GM12878 (cell line): ENCODE measurements around the gene FCGBP. TPM values are rescaled to one million over a fixed set of nuclear protein-coding genes. Genes with fewer than 3 reads are reported as not detected.

Experiments used
- ATAC-seq: fragments of 200-7000 bp; cut with Tn5 transposase; 3 replicates; pipeline ENCODE4 v1.9.1; 2020; ENCODE audit warnings: mild to moderate bottlenecking, moderate library complexity
- BruUV-seq: library from RNA; stranded (reverse); fragments of 400-500 nt; replicated peaks from 2 replicates; lab custom pipeline; 2021; lab: Mats Ljungman, UMichigan
- CTCF ChIA-PET: fragments of 300-600 bp; sonication (Branson Sonifier 250); formaldehyde crosslinking; extraction: SDS; loops from one replicate; lab custom pipeline; 2021; ENCODE audit warnings: inconsistent platforms; lab: Yijun Ruan, JAX
- POLR2A ChIA-PET: fragments of 350-600 bp; formaldehyde crosslinking; extraction: SDS; loops from one replicate; lab custom pipeline; 2021; ENCODE audit warnings: inconsistent platforms; lab: Charles Lee
- RAD21 ChIA-PET: fragments of 300-600 bp; sonication (Branson Sonifier 250); formaldehyde crosslinking; loops from one replicate; lab custom pipeline; 2023; ENCODE audit warnings: antibody characterized with exemption; ENCODE audit not compliant: unreplicated experiment; lab: Charles Lee
- SMC1A ChIA-PET: fragments of 300-600 bp; sonication (Branson Sonifier 250); formaldehyde crosslinking; loops from one replicate; lab custom pipeline; 2023; ENCODE audit not compliant: unreplicated experiment, uncharacterized antibody; lab: Charles Lee
- DNase-seq: peaks from one replicate; pipeline ENCODE4 v3.0.0-alpha.2; 2011; ENCODE audit warnings: low read depth, low spot score
- FAIRE-seq: peaks from 3 replicates; lab custom pipeline; 2011; peaks lifted over from hg19 to GRCh38; lab: Jason Lieb, UNC
- H2AFZ ChIP-seq: 2 replicates; pipeline ENCODE4 v1.6.0; 2011; ENCODE audit warnings: low read depth, low read length, control low read depth; ENCODE audit not compliant: control insufficient read depth
- H3K27ac ChIP-seq: 2 replicates; pipeline ENCODE4 v1.5.1; 2011; ENCODE audit warnings: control low read depth; ENCODE audit not compliant: control insufficient read depth, insufficient read depth
- H3K27me3 ChIP-seq, 2 experiments: replicated peaks in 1 of 2; 2 replicates each; pipeline versions ENCODE4 v1.6.0 to v1.6.1; 2011; ENCODE audit warnings: low read length in 1 of 2; ENCODE audit not compliant: control insufficient read depth in 2 of 2, insufficient read depth in 2 of 2
- H3K36me3 ChIP-seq, 2 experiments: 2 replicates each; pipeline ENCODE4 v1.5.1; 2011; ENCODE audit warnings: low read length in 1 of 2; ENCODE audit not compliant: control insufficient read depth in 2 of 2, insufficient read depth in 2 of 2
- H3K4me1 ChIP-seq: 2 replicates; pipeline ENCODE4 v1.6.1; 2011; ENCODE audit warnings: mild to moderate bottlenecking, low read length, moderate library complexity, mixed read lengths; ENCODE audit not compliant: control insufficient read depth, insufficient read depth
- H3K4me2 ChIP-seq: 2 replicates; pipeline ENCODE4 v1.6.0; 2011; ENCODE audit warnings: control low read depth; ENCODE audit not compliant: control insufficient read depth, insufficient read depth
- H3K4me3 ChIP-seq: fragments of 200-600 bp; sonication (generic); 2 replicates; pipeline ENCODE4 v1.5.1; 2016
- H3K79me2 ChIP-seq: 2 replicates; pipeline ENCODE4 v1.6.0; 2011; ENCODE audit warnings: low read length; ENCODE audit not compliant: control insufficient read depth, insufficient read depth
- H3K9ac ChIP-seq: 2 replicates; pipeline ENCODE4 v1.8.0; 2011; ENCODE audit warnings: low read length, control low read depth, mixed read lengths; ENCODE audit not compliant: control insufficient read depth, insufficient read depth
- H3K9me3 ChIP-seq: replicated peaks from 3 replicates; pipeline ENCODE4 v1.5.1; 2011; ENCODE audit warnings: mild to moderate bottlenecking, low read length; ENCODE audit not compliant: control insufficient read depth, insufficient read depth
- H4K20me1 ChIP-seq: 2 replicates; pipeline ENCODE4 v1.6.0; 2011; ENCODE audit not compliant: control insufficient read depth, insufficient read depth
- NBN ChIP-seq: fragments of 450-650 bp; IDR thresholded peaks from 2 replicates; pipeline ENCODE4 v1.6.1; 2016
- SUPT20H ChIP-seq: IDR thresholded peaks from 2 replicates; pipeline ENCODE4 v1.6.1; 2011; ENCODE audit warnings: low read depth, mild to moderate bottlenecking, low read length, moderate library complexity, borderline replicate concordance; ENCODE audit not compliant: control insufficient read depth
- WGBS: methylation state at CpG from one replicate; pipeline ENCODE4 v1.1.6; 2016; ENCODE audit warnings: low lambda C conversion rate; ENCODE audit not compliant: insufficient replicate concordance, insufficient coverage; ENCODE audit errors: missing lambda C conversion rate; 5-methylcytosine and 5-hydroxymethylcytosine counted together
- in situ Hi-C: fragments of 300-500 bp; cut with MboI; formaldehyde crosslinking; loops from 9 replicates; pipeline ENCODE4 v1.14.3; 2018; ENCODE audit warnings: mixed read lengths
- intact Hi-C: fragments of 100-400 bp; cut with micrococcal nuclease; formaldehyde crosslinking; loops from one replicate; pipeline ENCODE4 v1.14.2; 2022; ENCODE audit not compliant: unreplicated experiment
- polyA plus RNA-seq, 11 experiments: library from polyadenylated mRNA; depleted of rRNA in 4 of 11; unstranded in 6 of 11; stranded (reverse) in 5 of 11; fragments of >200 nt; fragmentation: Nextera tagmentation in 4 of 11; fragmentation: Illumina TruSeq in 1 of 11; extraction: Ambion mirVana in 4 of 11; extraction: Trizol in 1 of 11; gene quantifications; 1 replicate in 1 of 11; 2 replicates in 10 of 11; pipeline versions ENCODE4 v1.2.1 to v1.2.3, GENCODE V29; 2011 to 2016; ENCODE audit warnings: inconsistent platforms in 2 of 11, missing spikeins in 2 of 11, low read depth in 1 of 11
- total RNA-seq, 4 experiments: library from RNA; depleted of rRNA in 3 of 4; stranded (reverse); fragments of >200 nt in 3 of 4; fragmentation: Illumina TruSeq in 1 of 4; extraction: Trizol in 1 of 4; gene quantifications; 2 replicates each; pipeline versions ENCODE4 v1.2.1 to v1.2.3, GENCODE V29; 2013 to 2021
- TF ChIP-seq, protein P1 (sequence below): fragments of 450-650 bp; IDR thresholded peaks from 2 replicates; pipeline ENCODE4 v1.6.1; 2016; ENCODE audit warnings: mild to moderate bottlenecking, moderate library complexity, borderline replicate concordance

The FCGBP gene
- total and polyA plus RNA-seq, 10 of the 15 experiments (the other 5 are each of a cell fraction or from before 2014, with no cell fraction given) = 0.02 to 3.2 (median 0.37) TPM; not detected in 2

DNA sequence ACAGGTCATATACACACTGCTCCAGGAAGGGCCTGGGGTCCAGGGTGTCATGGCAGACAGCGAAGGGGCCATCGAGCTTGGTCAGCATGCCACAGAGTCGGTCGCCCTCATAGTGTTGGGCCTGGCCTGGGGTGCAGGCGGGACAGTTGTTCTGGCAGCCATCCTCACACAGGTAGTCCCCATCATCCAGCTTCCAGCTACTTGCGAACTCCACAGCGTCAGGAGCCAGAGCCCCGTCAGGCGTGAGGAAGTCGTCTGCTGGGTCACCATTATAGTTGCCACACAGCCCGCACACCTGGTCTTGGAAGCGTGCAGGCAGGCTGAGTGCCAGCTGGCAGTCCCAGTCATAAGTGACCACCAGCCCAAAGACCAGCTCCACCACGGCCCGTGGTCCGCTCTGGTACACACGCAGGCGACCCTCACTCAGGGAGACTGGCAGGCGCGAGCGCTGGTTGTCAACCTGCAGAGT is 16.2 kb downstream of the FCGBP start (continued):
- TF ChIP-seq, protein P1, sequence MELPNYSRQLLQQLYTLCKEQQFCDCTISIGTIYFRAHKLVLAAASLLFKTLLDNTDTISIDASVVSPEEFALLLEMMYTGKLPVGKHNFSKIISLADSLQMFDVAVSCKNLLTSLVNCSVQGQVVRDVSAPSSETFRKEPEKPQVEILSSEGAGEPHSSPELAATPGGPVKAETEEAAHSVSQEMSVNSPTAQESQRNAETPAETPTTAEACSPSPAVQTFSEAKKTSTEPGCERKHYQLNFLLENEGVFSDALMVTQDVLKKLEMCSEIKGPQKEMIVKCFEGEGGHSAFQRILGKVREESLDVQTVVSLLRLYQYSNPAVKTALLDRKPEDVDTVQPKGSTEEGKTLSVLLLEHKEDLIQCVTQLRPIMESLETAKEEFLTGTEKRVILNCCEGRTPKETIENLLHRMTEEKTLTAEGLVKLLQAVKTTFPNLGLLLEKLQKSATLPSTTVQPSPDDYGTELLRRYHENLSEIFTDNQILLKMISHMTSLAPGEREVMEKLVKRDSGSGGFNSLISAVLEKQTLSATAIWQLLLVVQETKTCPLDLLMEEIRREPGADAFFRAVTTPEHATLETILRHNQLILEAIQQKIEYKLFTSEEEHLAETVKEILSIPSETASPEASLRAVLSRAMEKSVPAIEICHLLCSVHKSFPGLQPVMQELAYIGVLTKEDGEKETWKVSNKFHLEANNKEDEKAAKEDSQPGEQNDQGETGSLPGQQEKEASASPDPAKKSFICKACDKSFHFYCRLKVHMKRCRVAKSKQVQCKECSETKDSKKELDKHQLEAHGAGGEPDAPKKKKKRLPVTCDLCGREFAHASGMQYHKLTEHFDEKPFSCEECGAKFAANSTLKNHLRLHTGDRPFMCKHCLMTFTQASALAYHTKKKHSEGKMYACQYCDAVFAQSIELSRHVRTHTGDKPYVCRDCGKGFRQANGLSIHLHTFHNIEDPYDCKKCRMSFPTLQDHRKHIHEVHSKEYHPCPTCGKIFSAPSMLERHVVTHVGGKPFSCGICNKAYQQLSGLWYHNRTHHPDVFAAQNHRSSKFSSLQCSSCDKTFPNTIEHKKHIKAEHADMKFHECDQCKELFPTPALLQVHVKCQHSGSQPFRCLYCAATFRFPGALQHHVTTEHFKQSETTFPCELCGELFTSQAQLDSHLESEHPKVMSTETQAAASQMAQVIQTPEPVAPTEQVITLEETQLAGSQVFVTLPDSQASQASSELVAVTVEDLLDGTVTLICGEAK = no peak

DNA sequence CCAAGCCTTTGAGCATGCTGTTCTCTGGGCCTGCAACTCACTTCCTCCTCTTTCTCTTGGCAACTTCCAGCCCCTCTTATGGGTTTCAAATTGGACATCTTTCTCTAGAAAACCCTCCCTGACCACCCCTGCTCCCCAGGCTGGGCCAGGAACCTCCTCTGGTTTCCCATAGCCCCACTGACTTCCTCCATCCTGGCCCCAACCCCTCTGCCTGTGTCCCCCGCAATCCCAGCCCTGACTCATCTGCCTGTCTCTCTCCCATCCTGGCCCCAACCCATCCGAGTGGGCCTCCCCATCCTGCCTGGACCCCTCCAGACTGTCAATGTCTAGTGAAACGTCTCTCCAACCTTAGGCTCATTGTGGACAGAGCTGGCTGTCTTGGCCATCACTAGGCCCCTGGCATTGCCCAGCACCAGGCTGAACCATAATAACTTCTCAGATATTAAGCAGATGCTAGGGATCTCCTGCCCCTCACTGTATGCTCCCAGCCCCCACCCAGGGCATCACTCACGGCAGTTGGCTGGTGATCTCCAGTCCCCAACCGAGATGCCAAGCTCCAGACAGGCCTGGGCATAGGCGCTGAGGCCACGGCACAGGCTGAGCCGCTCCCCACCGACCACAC is 16.8 kb downstream of the FCGBP start:
- no peak overlapping the region for H3K4me3 ChIP-seq
- CTCF ChIA-PET = no interaction called here
- no TSS peak for BruUV-seq
- TF ChIP-seq NBN (no peak), SUPT20H (no peak)
- no peaks in the 10 kb centered on the region for H3K4me1 ChIP-seq
- no peak overlapping the region for H2AFZ ChIP-seq
- SMC1A ChIA-PET = no interaction called here
- RAD21 ChIA-PET = no interaction called here
- no peaks in the 10 kb centered on the region for H4K20me1 ChIP-seq
- no peaks in the 10 kb centered on the region for H3K27me3 ChIP-seq
- no peaks in the 10 kb centered on the region; the same call in 2 of the 3 replicates for H3K9me3 ChIP-seq
- no peak overlapping the region for H3K9ac ChIP-seq
- POLR2A ChIA-PET = no interaction called here
- in situ Hi-C loops (no loop called here), intact Hi-C loops (no loop called here)
- WGBS = 44% methylated on average over 9 of the region's 9 CpGs
- FAIRE-seq = no peak
- no peak for DNase-seq
- H3K27ac ChIP-seq = no peak overlapping the region
- no peaks in the 10 kb centered on the region for H3K79me2 ChIP-seq
- no peaks in the 10 kb centered on the region for H3K36me3 ChIP-seq
- no peak for ATAC-seq
- H3K4me2 ChIP-seq = no peak overlapping the region
